Mononuclear cell (primary cell): Measurements from ENCODE around the gene DEFB108B. TPM values are rescaled to one million over a fixed set of nuclear protein-coding genes. Genes with fewer than 3 reads are reported as not detected.
"Not testable (repeated sequence)": the region's sequence is repeated elsewhere in the genome, so short reads cannot be mapped to it uniquely, and the experiment has no call there.

ENCODE experiments used
- H3K27me3 ChIP-seq: 2 replicates; pipeline ENCODE4 v1.6.0; 2011; ENCODE audit warnings: low read length, control low read depth; ENCODE audit not compliant: insufficient read depth
- H3K4me1 ChIP-seq: 2 replicates; pipeline ENCODE4 v1.5.1; 2011; ENCODE audit warnings: mild to moderate bottlenecking, low read length, control low read depth; ENCODE audit not compliant: insufficient read depth
- H3K4me3 ChIP-seq: 2 replicates; pipeline ENCODE4 v1.5.1; 2011; ENCODE audit warnings: mild to moderate bottlenecking, low read length, moderate library complexity
- H3K9me3 ChIP-seq: 2 replicates; pipeline ENCODE4 v1.5.1; 2011; ENCODE audit warnings: low read depth, mild to moderate bottlenecking, control low read depth, low read length
- total RNA-seq: library from RNA; depleted of rRNA; stranded (reverse); fragments of >200 nt; gene quantifications from one replicate; pipeline ENCODE4 v1.2.3, GENCODE V29; 2012

DEFB108B gene
- total RNA-seq, 1 donor = not detected

DNA sequence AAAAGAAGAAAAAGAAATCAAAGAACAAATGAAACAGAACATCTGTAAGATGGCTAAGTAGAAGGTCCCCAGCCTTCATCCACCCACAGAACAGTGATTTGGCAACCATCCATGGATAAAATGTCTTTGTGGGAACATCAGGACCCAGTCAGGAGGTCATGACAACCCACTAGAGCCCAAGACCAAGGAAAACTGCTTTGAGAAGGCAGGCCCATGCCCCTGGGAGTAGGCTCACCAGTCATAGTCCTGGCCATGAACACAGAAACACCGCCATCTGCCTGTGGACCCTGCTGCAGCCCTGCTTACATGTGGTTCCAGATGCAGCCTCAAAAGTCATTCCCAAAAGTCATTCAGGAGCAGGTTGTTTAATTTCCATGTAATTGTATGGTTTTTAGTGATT, 34.2 kb downstream of the DEFB108B start:
- H3K9me3 ChIP-seq, H3K4me3 ChIP-seq, H3K4me1 ChIP-seq, H3K27me3 ChIP-seq: not testable (repeated sequence)

DNA sequence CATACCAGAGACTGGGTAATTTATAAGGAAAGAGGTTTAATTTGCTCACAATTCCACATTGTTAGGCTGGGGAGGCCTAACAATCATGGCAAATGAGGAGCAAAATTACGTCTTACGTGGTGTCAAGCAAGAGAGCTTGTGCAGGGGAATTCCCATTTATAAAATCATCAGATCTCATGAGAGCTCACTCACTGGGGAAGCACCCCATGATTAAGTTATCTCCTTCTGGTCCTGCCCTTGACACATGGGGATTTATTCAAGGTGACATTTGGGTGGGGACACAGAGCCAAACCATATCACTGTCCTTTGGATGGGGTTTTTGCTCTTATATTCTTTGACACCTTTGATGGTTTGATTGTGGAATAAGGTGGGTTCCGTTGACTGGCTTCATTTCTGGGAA, 36.9 kb downstream of the DEFB108B start:
- H3K4me3 ChIP-seq, H3K9me3 ChIP-seq, H3K27me3 ChIP-seq, H3K4me1 ChIP-seq: not testable (repeated sequence)

DNA sequence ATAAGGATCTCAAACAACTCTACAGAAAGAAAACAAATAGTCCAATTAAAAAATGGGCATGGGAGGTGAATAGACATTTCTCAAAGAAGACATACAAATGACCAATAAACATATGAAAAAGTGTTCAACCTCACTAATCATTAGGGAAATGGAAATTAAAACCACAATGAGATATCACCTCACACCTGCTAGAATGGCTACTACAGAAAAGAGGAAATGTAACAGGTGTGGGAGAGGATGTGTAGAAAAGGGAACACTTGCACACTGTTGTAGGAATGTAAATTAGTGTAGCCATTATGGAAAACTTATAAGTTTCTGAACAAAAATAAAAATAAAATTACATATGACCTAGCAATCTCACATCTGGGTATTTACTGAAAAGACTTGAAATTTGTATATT, 37.7 kb downstream of the DEFB108B start:
- not testable (repeated sequence) for H3K9me3 ChIP-seq, H3K27me3 ChIP-seq, H3K4me3 ChIP-seq, H3K4me1 ChIP-seq

DNA sequence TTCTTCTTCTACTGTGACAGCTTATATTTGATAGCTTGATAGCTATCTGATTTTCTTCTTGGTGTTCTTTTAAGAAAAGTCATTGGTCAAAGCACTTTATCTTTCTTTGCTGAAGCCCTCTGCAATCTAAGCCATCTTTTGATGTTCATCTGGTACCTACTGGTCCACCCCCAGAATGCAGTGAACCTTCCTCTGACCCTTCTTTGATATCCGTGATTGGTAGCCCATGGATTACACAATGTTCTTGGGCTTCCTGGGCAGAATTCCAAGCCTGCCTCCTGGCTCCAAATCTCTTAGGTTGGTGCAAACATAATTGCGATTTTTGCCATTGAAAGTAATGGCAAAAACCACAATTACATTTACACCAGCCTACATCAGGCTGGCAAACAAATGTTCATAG, 43.3 kb downstream of the DEFB108B start:
- not testable (repeated sequence) for H3K4me1 ChIP-seq, H3K4me3 ChIP-seq, H3K27me3 ChIP-seq, H3K9me3 ChIP-seq

DNA sequence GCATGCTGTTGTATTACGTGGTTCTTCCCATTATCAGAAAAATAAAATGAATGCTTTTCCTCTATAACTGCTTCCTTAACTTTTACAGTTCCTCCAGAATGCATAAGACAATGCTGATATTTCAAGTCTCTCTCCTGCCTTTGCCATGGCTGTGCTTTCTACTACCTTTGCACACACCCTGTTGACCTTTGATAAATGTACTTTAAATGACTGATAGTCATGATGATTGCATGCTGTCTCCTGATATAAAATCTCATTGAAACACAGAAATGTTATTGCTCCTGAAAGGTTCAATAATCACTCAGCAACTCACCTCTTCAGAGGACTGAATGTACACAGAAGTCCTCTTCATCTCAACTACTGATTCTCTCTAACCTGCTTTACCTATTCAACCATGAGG, 45.1 kb downstream of the DEFB108B start, which contains the start of gene DEFB131B:
DEFB131B (plus strand) TSS at position 395 of the 400 bp plus-strand sequence; CDS start at position 395, 0 bp downstream.
- H3K9me3 ChIP-seq, H3K4me3 ChIP-seq, H3K27me3 ChIP-seq, H3K4me1 ChIP-seq: not testable (repeated sequence)

DNA sequence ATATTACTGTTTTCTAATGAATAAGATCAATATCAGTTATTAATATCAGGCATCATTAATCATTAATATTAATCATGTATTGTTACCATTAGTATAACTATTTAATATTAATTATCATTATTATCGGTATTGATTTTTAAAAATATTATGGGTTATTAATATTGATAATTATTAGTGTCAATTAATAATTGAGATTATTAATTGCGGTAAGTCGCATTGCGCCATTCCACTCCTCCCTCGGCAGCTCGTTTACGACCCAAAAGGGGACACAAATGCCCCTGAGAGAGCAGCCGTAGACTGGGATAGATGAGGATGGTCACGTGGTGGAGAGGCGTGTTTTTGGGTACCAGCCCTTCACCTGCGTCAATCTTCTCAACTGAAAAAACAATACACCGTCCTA, 52.8 kb downstream of the DEFB108B start:
- H3K4me1 ChIP-seq, H3K4me3 ChIP-seq, H3K9me3 ChIP-seq, H3K27me3 ChIP-seq: not testable (repeated sequence)

Other genes starting within 250 kb of the DEFB108B start
- not detected for gene DEFB131B, start 45.3 kb downstream of the DEFB108B start, total RNA-seq
- 10.3 TPM for gene XNDC1N, start 95.4 kb downstream of the DEFB108B start, total RNA-seq
- gene RNF121, start 95.8 kb downstream of the DEFB108B start, total RNA-seq = 3.0 TPM
- 9.6 TPM for gene IL18BP, start 165.7 kb downstream of the DEFB108B start, total RNA-seq
- gene NUMA1, start 247.3 kb downstream of the DEFB108B start, total RNA-seq = 125 TPM
- 0.63 TPM for gene LRRC51, start 247.7 kb downstream of the DEFB108B start, total RNA-seq